GM21825 (cell line): Measurements from ENCODE around the gene MAP4K1.

ENCODE experiments used
- ATAC-seq: cut with Tn5 transposase; IDR thresholded peaks from one replicate; pipeline ENCODE4 v1.9.1; 2021; ENCODE audit warnings: mild to moderate bottlenecking, moderate library complexity; ENCODE audit not compliant: unreplicated experiment

MAP4K1 gene

DNA sequence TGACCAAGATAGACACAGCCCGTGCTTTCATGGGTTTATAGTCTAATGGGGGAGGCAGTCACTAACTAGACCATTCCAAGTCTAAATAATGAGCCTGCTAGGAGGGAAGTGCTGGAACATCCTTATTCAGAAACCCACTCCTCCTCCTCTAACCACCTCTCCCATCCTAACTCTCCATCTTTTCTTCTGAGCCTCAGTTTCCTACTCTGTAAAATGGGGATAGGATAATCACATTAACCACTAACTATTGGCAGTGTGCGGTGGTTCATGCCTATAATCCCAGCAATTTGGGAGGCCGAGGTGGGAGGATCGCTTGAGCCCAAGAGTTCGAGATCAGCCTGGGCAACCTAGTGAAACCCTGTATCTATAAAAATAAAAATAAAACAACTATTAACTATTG, 68.7 kb downstream of the MAP4K1 start:
- ATAC-seq, result no peak

DNA sequence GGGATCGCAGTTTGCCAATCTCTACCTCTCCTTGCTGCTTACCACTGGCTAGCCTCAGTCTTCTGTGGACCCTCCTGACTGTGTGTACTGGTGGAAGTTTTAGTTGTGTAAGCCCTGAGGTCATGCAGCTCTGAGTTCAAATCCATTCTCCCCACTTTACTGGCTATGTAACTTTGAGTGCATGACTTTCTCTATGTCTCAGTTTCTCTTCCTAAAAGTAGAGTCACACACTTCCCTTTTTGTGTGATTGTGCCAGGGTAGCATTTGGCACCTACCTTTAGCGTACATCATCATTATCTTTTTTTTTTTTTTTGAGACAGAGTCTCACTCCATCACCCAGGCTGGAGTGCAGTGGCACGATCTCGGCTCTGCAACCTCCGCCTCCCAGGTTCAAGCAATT, 70.3 kb downstream of the MAP4K1 start:
- ATAC-seq, result no peak

DNA sequence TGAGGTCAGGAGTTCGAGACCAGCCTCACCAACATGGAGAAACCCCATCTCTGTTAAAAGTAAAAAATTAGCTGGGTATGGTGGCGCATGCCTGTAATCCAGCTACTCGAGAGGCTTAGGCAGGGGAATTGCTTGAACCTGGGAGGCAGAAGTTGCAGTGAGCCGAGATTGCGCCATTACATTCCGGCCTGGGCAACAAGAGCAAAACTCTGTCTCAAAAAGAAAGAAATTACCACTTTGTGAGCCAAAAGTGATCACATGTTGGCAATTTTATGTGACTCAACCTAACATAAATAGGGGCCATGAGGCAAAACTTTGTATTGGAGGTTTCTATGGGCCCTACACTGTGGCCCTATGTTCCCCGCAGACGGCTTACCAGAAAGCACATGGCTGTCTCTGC, 72.2 kb downstream of the MAP4K1 start:
- ATAC-seq, result no peak

DNA sequence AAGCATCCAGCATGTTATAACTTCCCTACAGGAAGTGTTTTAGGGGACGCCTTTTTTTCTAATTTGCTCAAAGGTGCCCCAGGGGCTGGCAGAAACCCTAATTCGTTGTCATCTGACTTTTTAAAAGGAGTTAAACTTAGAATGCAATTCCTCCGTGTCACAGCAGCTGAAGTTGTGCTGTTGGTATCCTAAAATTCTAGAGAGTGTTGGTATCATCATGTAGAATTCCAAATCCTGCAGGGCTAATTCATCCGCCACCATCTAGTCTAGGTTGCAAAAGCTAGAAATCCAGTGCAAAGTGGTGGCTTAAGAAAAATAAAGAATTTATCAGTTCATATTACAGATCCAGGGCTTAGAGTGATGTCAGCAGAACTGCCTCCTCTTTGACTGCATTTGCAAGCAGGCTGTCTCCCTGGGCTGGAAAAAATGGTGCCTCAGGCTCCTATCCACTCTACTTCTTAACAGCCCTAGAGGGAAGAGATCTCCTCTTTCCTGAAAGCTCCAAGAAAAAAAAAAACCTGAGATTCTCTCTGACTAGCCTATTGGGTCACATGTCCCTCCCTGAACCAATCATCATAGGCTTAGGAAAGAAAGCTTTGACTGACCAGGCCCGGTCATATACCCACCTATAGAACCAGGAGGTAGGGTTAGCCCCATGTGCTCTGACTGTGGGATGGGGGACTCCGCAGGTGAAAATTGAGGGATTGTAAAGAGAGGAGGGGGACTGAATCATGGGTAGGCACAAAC, 73.0 kb downstream of the MAP4K1 start:
- ATAC-seq, result no peak

DNA sequence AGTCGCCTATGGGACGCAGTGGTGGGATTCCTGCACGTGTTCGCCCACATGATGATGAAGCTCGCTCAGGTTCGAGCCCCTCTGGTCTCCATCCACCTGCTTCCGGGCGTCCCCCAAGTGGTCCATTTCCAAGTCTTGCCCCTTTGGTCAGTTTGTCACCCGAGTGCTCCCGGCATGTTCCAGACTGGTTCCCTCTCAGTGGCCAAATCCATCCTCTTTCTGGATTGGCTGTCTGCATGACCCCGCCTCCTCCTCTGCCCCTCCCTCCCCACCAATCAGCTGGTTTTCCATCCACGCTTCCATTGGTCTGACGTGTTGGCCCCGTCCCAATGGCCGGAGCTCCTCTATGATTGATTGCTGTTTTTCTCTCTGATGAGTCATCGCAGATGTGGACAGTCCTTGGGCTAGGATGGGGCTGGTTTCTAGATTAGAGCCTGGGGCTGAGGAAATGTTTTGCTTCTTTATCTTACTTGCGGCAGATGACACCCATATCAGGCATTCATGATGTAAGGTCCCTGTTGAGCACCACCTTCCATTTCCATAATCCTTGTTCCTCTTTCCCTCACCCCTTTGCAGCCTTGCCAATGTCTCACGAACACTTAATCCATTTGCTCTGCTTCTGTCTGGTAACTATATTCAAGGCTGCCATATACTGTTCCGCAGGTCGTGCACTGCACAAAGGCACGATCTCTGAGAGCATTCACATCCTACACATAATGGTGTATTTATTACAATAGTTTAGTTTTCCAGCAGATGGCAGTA, 73.8 kb downstream of the MAP4K1 start:
- ATAC-seq, result no peak

DNA sequence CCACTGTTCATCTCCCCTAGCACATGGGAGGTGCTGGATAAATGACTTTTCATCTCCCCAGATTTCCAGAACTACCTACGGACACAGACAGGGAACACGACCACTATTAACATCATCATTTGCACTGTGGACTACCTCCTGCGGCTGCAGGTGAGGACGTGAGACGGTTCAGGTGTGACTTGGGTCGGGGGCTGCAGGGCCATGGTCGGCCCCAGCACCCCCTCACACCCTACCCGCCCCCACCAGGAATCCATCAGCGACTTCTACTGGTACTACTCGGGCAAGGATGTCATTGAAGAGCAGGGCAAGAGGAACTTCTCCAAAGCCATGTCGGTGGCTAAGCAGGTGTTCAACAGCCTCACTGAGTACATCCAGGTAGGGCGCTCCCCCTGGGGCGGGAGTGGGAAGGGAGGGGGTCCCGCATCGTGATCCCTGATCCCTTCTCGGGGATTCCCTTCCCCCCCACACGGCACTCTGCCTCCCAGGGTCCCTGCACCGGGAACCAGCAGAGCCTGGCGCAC, 74.4 kb downstream of the MAP4K1 start:
- no peak for ATAC-seq

DNA sequence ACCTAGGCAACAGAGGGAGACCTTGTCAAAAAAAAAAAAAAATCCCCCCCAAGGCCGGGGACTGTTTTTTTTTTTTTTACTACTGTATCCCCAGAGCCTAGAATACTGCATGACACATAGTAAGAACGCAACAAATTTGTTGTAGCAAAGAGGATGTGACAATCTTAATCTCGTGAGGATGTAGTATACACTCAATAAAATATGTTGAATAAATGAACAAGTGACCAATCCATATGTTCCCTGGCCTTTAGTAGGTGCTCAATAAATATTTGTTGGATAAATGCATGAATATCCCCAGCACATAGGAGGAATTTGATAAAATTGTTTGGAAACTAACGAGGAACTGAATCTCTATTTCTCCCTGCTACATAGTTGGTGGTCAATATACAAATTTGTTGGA, 75.7 kb downstream of the MAP4K1 start:
- no peak for ATAC-seq

DNA sequence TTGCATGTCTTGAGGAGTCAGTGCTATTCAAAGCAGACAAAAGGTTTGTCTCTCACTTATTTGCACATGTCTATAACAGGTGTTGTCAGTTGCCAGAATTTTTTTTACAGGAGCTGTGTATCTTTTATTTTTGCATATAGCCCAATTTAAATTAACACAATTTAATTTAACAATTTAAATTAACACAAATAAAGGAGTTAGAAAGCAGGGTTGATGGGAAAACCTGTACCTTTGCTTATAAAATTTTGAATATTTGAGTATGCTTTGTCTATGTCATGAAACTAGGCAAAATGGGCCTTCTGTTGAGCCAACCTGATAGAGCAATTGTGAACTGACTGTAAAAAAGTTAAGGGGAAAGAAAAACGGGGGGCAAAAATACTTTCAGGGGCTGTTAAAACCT, 78.0 kb downstream of the MAP4K1 start:
- no peak for ATAC-seq

DNA sequence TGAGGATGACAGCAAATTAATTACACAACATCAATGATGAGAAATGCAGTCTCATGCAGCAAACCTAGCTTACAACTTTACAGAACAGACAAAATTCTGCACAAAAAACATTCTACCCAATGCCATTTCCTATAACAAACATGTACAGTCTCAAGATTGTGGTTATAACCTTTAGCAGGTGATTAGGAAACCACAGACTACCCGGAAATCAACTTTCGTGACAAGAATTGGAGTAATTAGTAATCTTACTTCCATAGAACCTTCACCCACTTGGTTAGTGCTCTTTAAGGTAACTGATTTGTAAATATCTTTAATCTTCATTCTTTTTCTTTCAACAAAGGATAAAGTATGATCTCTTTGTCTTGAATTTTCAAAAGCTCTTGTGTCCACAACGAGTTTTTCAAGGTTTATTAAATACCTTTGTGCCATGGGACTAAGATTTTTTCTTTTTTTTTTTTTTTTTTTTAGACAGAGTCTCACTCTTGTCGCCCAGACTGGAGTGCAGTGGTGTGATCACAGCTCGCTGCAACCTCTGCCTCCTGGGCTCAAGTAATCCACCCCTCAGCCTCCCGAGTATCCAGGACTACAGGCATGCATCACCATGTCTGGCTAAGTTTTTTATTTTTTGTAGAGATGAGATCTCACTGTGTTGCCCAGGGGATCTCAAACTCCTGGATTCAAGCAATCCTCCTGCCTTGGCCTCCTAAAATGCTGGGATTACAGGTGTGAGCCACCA, 78.8 kb downstream of the MAP4K1 start:
- ATAC-seq, result no peak

DNA sequence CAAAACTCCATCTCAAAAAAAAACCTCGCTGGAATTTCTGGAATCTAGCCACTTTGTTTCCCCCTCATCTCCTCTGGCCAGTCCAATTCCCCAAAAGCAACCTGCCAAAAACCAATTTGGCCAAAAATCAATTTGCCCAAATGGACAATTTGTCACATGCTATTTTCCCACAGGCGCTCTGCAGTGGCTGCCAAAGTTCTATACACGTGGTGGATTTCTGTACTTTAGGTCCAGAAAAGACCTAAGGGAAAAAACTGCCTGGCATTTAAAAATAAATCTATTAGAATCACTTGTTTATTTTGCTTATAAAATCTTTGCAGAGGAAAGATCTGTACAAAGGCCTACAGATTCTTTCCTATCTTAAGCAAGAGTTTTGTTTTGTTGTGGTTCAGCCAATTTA, 79.4 kb downstream of the MAP4K1 start:
- no peak for ATAC-seq
